KMS-11 (cell line): ENCODE results near the gene LSP1.

Experiments
- H2AFZ ChIP-seq: fragments of 200-600 bp; sonication (generic); 2 replicates; pipeline ENCODE4 v1.6.1; 2016; ENCODE audit warnings: antibody characterized with exemption, mixed run types, low read depth
- H3K27ac ChIP-seq: fragments of 200-600 bp; sonication (generic); 2 replicates; pipeline ENCODE4 v1.6.1; 2016; ENCODE audit warnings: mild to moderate bottlenecking, mixed run types
- H3K27me3 ChIP-seq: fragments of 200-600 bp; sonication (generic); 2 replicates; pipeline ENCODE4 v1.6.1; 2017; ENCODE audit warnings: mild to moderate bottlenecking, low read depth, mixed run types, moderate library complexity; ENCODE audit not compliant: insufficient read depth
- H3K36me3 ChIP-seq: fragments of 200-600 bp; sonication (generic); 2 replicates; pipeline ENCODE4 v1.6.1; 2017; ENCODE audit warnings: mild to moderate bottlenecking, mixed run types; ENCODE audit not compliant: insufficient read depth
- H3K4me1 ChIP-seq: fragments of 200-600 bp; sonication (generic); 2 replicates; pipeline ENCODE4 v1.6.1; 2016; ENCODE audit warnings: mild to moderate bottlenecking, low read depth, mixed run types; ENCODE audit not compliant: poor library complexity, severe bottlenecking
- H3K4me2 ChIP-seq: fragments of 200-600 bp; sonication (generic); 2 replicates; pipeline ENCODE4 v1.7.0; 2016; ENCODE audit warnings: mild to moderate bottlenecking, mixed run types
- H3K4me3 ChIP-seq: fragments of 200-600 bp; sonication (generic); IDR thresholded peaks from 2 replicates; pipeline ENCODE4 v1.6.1; 2017; ENCODE audit warnings: low read depth, low read length, mixed read lengths; ENCODE audit not compliant: insufficient read depth
- H3K79me2 ChIP-seq: fragments of 200-600 bp; sonication (generic); 2 replicates; pipeline ENCODE4 v1.6.1; 2016; ENCODE audit warnings: low read depth, mixed run types; ENCODE audit not compliant: insufficient read depth
- H3K9ac ChIP-seq: fragments of 200-600 bp; sonication (generic); 2 replicates; pipeline ENCODE4 v1.6.1; 2016; ENCODE audit warnings: mild to moderate bottlenecking, mixed run types
- H4K20me1 ChIP-seq: fragments of 200-600 bp; sonication (generic); 2 replicates; pipeline ENCODE4 v1.6.1; 2016; ENCODE audit warnings: mild to moderate bottlenecking, mixed run types; ENCODE audit not compliant: insufficient read depth
- CTCF ChIP-seq: fragments of 200-600 bp; sonication (generic); conservative IDR thresholded peaks from 2 replicates; pipeline ENCODE4 v1.6.1; 2017; ENCODE audit warnings: low read depth, mild to moderate bottlenecking, antibody characterized with exemption, low read length, moderate library complexity, mixed read lengths

The LSP1 gene

GRCh38 chr11:1906611-1907423 lies 53.9 kb downstream of the LSP1 start:
- Histone ChIP-seq H3K79me2 (no peaks in the 10 kb centered on the region), H3K27ac (no peak overlapping the region), H3K4me3 (no peak overlapping the region), H4K20me1 (no peaks in the 10 kb centered on the region), H3K36me3 (no peaks in the 10 kb centered on the region), H2AFZ (no peak overlapping the region), H3K4me2 (no peak overlapping the region), H3K27me3 (peaks cover 99% of the 10 kb centered on the region), H3K9ac (no peak overlapping the region), H3K4me1 (no peaks in the 10 kb centered on the region)
- TF ChIP-seq CTCF: no peak

GRCh38 chr11:1908618-1909017 lies 55.7 kb downstream of the LSP1 start:
- no peaks in the 10 kb centered on the region for H3K4me1 ChIP-seq
- H3K4me3 ChIP-seq: no peak overlapping the region
- H3K4me2 ChIP-seq: no peak overlapping the region
- H2AFZ ChIP-seq: no peak overlapping the region
- no peaks in the 10 kb centered on the region for H3K79me2 ChIP-seq
- no peak overlapping the region for H3K9ac ChIP-seq
- H3K36me3 ChIP-seq: no peaks in the 10 kb centered on the region
- peaks cover 96% of the 10 kb centered on the region for H3K27me3 ChIP-seq
- no peak overlapping the region for H3K27ac ChIP-seq
- H4K20me1 ChIP-seq: no peaks in the 10 kb centered on the region
- no peak for TF ChIP-seq CTCF

GRCh38 chr11:1909524-1909923 lies 56.6 kb downstream of the LSP1 start:
- Histone ChIP-seq H4K20me1 (no peaks in the 10 kb centered on the region), H3K4me3 (no peak overlapping the region), H3K4me2 (no peak overlapping the region), H2AFZ (no peak overlapping the region), H3K27me3 (peaks cover 87% of the 10 kb centered on the region), H3K36me3 (no peaks in the 10 kb centered on the region), H3K27ac (no peak overlapping the region), H3K9ac (no peak overlapping the region), H3K4me1 (no peaks in the 10 kb centered on the region), H3K79me2 (no peaks in the 10 kb centered on the region)
- no peak for TF ChIP-seq CTCF

- no peak overlapping the region for H3K4me2 ChIP-seq
Observed at GRCh38 chr11:1912289-1912878, 59.5 kb downstream of the LSP1 start.

More at GRCh38 chr11:1912289-1912878, 59.5 kb downstream of the LSP1 start:
- TF ChIP-seq CTCF: no peak
- Histone ChIP-seq H3K79me2 (no peaks in the 10 kb centered on the region), H3K4me3 (no peak overlapping the region), H3K4me1 (no peaks in the 10 kb centered on the region), H2AFZ (no peak overlapping the region), H3K27ac (no peak overlapping the region), H3K36me3 (no peaks in the 10 kb centered on the region), H3K27me3 (peaks cover 74% of the 10 kb centered on the region), H3K9ac (no peak overlapping the region), H4K20me1 (no peaks in the 10 kb centered on the region)
